Activated CD8-positive, alpha-beta memory T cell treated with anti-CD3 and anti-CD28 coated beads for 48 hours (primary cell): ENCODE results near the gene SLC35G2.
"Not testable (repeated sequence)": the region's sequence is repeated elsewhere in the genome, so short reads cannot be mapped to it uniquely, and the experiment has no call there.

ENCODE experiments used
- DNase-seq, 3 experiments: peaks; one replicate each; pipeline ENCODE4 v3.0.0-alpha.2; 2020; ENCODE audit warnings: low read depth in 2 of 3, low spot score in 2 of 3

SLC35G2 gene

GRCh38 chr3:136818769-136819391, at the start of gene SLC35G2:
SLC35G2 (plus strand) TSS chr3:136819126; CDS start chr3:136854461, 35,335 bp downstream.
- peak; percentile 9 to 32 (median 23) for DNase-seq

GRCh38 chr3:136772709-136773108, 46.2 kb upstream of the SLC35G2 start:
- DNase-seq, result no peak

GRCh38 chr3:136778865-136779264, 40.1 kb upstream of the SLC35G2 start:
- no peak for DNase-seq

GRCh38 chr3:136780741-136781140, 38.2 kb upstream of the SLC35G2 start:
- DNase-seq, result no peak

- DNase-seq, result no peak
Observed at GRCh38 chr3:136783708-136784191, 35.2 kb upstream of the SLC35G2 start.

- DNase-seq, result no peak
Observed at GRCh38 chr3:136787349-136787748, 31.6 kb upstream of the SLC35G2 start.

DNA sequence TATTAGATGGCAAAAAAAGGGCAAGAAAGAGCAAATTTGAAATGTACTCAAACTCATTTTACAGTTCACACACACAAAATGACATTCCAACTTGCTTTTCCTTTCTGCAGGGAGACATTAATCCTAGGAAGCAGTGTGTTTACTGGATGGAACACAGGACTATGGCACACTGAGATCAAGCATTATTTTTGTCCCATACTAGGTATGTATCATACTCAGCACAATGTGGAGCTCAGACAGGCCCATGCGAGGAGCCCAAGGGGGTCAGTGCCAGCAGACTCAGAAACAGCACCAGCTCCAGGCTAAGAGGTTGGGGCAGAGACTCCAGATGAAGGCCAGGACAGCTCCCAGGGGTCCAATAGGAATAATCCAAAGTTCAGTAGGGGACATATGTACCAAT, 30.8 kb upstream of the SLC35G2 start:
- no peak for DNase-seq

DNA sequence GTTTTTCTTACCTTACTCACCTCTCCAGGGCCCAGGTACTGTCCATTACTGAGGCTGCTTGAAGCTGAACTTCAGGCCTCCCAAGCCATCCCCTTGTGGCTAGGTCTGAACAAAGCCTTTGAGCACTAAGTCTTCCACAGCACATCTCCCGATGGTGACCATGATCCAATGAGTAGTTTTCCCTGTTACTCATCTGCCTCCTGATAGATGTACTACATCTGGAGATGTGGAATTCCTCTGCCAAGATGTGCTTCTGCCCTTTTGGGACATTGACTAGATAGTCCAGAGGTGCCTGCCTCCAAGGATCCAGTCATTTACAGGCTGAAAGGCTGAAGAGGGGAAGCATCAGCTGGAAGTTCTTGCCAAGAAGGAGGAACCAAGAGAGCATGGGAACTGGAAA, 28.9 kb upstream of the SLC35G2 start:
- no peak for DNase-seq

DNA sequence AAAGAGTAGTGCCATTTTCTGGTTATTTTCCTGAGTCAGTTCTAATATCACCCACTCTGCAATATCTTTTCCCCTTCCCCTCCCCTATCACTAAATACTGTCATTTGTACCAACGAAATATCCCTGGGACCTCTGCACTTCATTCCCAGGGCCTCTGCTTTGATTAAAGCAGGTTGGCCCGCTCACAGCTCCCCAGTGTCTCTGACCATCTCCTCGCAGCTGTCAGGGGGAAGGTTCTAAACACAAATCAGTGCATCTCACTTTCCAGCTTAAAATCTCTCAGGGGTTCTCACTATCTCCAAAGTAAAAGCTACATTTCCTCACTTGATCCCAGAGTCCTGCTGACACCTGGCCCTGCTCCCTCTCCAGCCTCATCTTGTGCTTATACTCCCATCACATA, 28.1 kb upstream of the SLC35G2 start:
- DNase-seq, result no peak

DNA sequence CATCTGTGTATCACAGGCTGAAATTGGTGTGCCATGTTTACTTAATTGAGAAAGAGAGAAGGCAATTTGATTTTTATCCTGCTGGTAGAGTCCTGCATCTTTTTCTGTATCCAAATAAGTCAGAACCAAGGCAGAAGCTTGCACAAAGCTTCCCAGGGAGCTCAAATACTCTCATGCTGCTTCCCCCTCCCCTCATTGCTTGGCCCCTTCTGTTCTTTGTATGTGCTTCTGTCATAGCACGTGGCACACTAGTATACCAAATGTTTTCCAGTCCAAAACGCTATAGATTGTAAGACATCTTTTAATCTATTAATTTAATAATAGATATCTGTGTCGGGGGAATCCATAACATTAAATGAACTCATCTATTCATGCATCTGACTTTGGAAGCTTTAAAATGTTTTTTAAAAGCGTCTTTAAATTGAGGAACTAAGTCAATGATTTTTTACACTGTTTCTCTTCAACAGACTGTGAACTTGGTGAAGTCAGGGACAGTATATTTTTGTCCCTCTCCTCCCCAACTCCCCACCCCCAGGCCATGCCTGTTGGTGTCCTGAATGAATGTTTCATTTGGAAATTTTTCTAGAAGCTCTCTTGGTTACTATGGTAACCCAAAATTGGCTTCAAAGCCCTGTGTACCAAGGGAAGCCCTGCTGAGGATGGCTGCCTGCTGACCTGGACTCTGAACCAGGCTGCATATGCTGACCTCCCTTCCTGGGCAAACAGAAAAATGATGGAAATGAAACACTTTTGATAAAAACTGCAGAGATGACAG, 26.2 kb upstream of the SLC35G2 start:
- DNase-seq, result no peak

- not testable (repeated sequence) for DNase-seq
Observed at GRCh38 chr3:136801146-136801545, 17.8 kb upstream of the SLC35G2 start.

GRCh38 chr3:136802481-136802996, 16.4 kb upstream of the SLC35G2 start:
- no peak for DNase-seq

GRCh38 chr3:136804141-136804540, 14.8 kb upstream of the SLC35G2 start:
- DNase-seq, result no peak

DNA sequence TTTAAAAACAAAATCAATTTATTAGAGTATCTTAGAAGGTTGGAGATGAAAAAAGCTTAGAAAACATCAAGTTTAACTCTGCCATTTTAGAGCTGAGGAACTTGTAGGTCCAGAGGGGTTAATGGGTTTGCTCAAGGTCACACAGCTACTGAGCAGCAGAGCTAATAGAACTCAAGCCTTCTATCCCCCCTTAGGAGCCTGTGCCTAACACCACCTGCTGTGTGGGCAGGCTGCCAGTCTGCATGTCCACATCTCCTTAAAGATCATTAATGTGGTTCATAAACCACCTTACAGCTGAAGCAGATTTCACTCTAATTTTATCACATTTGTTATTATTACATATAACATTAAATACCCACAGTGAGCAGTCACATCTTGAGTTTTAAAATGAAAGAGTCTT, 14.1 kb upstream of the SLC35G2 start:
- no peak for DNase-seq

- no peak for DNase-seq
Observed at GRCh38 chr3:136805795-136806194, 13.1 kb upstream of the SLC35G2 start.

DNA sequence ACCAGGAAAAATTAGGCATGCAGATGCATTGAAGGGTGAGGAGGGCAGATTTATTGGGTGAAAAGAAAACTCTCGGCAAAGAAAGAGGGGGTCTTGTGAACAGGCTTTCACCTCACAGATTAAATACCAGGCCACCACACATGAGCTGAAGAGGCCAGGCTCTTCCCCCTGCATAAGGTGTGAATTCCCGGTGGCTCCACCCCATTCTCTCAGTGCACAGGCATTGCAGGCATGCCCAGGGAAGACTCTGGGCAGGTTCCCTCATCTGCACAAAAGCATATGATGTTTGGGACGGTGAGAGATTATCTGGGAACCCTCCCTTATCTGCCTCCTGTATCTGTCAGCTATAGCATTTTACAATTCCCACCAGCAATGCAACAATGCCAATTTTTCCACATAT, 7.2 kb upstream of the SLC35G2 start:
- DNase-seq, result no peak

- no peak for DNase-seq
Observed at GRCh38 chr3:136817448-136817847, 1.5 kb upstream of the SLC35G2 start.

DNA sequence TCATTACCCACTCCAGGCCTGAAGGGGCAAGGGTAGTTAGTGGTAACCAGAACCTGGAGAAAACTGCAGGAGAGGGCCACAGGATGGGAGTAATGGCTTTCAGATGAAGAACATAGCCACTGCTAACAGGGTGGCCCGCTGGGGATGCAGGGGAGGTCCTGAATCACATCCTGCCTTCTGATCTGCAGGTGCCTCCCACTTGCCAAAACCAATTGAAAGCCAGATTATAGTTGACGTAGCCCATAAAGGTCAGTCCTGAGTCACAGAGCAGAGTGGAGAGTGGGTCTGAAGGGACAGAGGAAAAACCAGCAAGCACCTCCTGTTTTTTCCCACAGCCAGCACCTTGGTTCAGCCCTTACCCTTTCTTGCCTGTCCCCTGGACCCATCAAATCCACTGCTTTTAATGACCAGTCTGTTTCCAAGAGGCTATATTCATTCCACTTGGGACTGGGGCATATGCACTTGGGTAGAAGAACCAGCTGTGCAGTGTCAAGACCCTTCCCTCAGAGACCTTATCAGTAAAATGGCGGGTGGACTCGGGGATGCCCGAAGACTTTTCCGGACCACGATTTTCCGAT, 646 bp upstream of the SLC35G2 start:
- peak in 2 of 3 experiments; percentile 16 to 41 for DNase-seq

DNA sequence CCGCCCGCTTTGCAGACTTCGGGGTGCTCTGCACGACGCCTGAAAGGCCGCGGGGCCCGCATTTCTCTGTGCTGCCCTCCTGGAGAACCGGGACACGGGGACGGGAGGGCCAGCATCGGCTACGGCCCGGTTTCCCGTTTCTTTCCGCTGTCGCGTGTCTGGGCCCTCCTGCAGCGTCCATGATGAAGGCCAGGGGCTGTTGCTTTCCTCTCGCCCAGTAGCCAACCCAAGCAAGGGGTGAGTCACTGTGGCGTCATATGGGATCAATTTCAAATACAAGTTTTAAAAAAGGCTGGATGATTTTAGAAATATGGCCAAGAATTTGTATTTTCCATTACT, 435 bp downstream of the SLC35G2 start:
- peak in 1 of 3 experiments; percentile 1 for DNase-seq

- peak in 2 of 3 experiments; percentile 4 to 9 for DNase-seq
Observed at GRCh38 chr3:136819731-136820679, 1.1 kb downstream of the SLC35G2 start.

- no peak for DNase-seq
Observed at GRCh38 chr3:136831461-136831860, 12.5 kb downstream of the SLC35G2 start.
